ENCODE data around the gene STAP2.
A peak's percentile ranks its signal among the peaks of the same experiment; 100 is the strongest.
"Not testable (repeated sequence)": the region's sequence is repeated elsewhere in the genome, so short reads cannot be mapped to it uniquely, and the experiment has no call there.

Gene STAP2

GRCh38 chr19:4298810-4299550 is 39.6 kb downstream of the STAP2 start:
- no peak for DNase-seq (ENCODE audit: low spot score)

GRCh38 chr19:4297901-4298809 is 40.5 kb downstream of the STAP2 start:
- DNase-seq (ENCODE audit: low spot score), result no peak

GRCh38 chr19:4295972-4296771 is 42.5 kb downstream of the STAP2 start:
- DNase-seq (ENCODE audit: low spot score), result no peak

GRCh38 chr19:4294389-4294788 is 44.2 kb downstream of the STAP2 start:
- DNase-seq (ENCODE audit: low spot score), result no peak

- no peak for DNase-seq (ENCODE audit: low spot score)
These were observed 46.1 kb downstream of the STAP2 start for GRCh38 chr19:4292515-4292914.

- DNase-seq (ENCODE audit: low spot score), result no peak
These were observed 47.4 kb downstream of the STAP2 start for GRCh38 chr19:4291184-4291732.

GRCh38 chr19:4288091-4288777 is 50.4 kb downstream of the STAP2 start:
- DNase-seq (ENCODE audit: low spot score), result no peak

GRCh38 chr19:4286141-4286540 is 52.5 kb downstream of the STAP2 start:
- not testable (repeated sequence) for DNase-seq (ENCODE audit: low spot score)

GRCh38 chr19:4284974-4285373 is 53.7 kb downstream of the STAP2 start:
- DNase-seq (ENCODE audit: low spot score), result no peak

- DNase-seq (ENCODE audit: low spot score), result peak; percentile 66
These were observed 54.3 kb downstream of the STAP2 start for GRCh38 chr19:4284176-4284958.

- no peak for DNase-seq (ENCODE audit: low spot score)
These were observed 58.9 kb downstream of the STAP2 start for GRCh38 chr19:4279530-4280422.

GRCh38 chr19:4279267-4279529 is 59.4 kb downstream of the STAP2 start:
- no peak for DNase-seq (ENCODE audit: low spot score)

GRCh38 chr19:4278419-4279266 is 60.0 kb downstream of the STAP2 start, which contains the start of gene SHD:
TSS of gene SHD (plus strand) at chr19:4279266. CDS start at chr19:4280064, 798 bp downstream.
- DNase-seq (ENCODE audit: low spot score), result no peak

GRCh38 chr19:4278010-4278409 is 60.6 kb downstream of the STAP2 start:
- DNase-seq (ENCODE audit: low spot score), result no peak

GRCh38 chr19:4277191-4277696 is 61.4 kb downstream of the STAP2 start:
- no peak for DNase-seq (ENCODE audit: low spot score)

- DNase-seq (ENCODE audit: low spot score), result not testable (repeated sequence)
These were observed 64.3 kb downstream of the STAP2 start for GRCh38 chr19:4274321-4274686.
